ENCODE measurements around the gene CELA1. TPM values are rescaled to one million over a fixed set of nuclear protein-coding genes. Genes with fewer than 3 reads are reported as not detected.
A peak's percentile ranks its signal among the peaks of the same experiment; 100 is the strongest.

The CELA1 gene
- total and polyA plus RNA-seq, 10 of the 15 experiments (the other 5 are each of a cell fraction or from before 2014, with no cell fraction given) = not detected

- no peak for TF ChIP-seq SIX5 (IDR thresholded peaks at IDR 0.05; ENCODE audit: low read depth, low read length, severe bottlenecking)
- peak; percentile 100 for TF ChIP-seq CBFB (IDR thresholded peaks at IDR 0.05; ENCODE audit: low read depth)
- TF ChIP-seq MEF2A (IDR thresholded peaks at IDR 0.05; ENCODE audit: insufficient read depth, low read depth, low read length) = peak; percentile 82
- TF ChIP-seq HDAC2 (IDR thresholded peaks at IDR 0.05) = no peak
- TF ChIP-seq IRF5 (IDR thresholded peaks at IDR 0.05; ENCODE audit: borderline replicate concordance) = no peak
- no peak for TF ChIP-seq RFX5 (IDR thresholded peaks at IDR 0.05; ENCODE audit: low read depth, low read length)
- TF ChIP-seq SIN3A (IDR thresholded peaks at IDR 0.05; ENCODE audit: low read depth, low read length) = no peak
- peak; percentile 99 for TF ChIP-seq SKIL (IDR thresholded peaks at IDR 0.05; ENCODE audit: low read depth, poor library complexity, severe bottlenecking)
- peak; percentile 98 for TF ChIP-seq EED (IDR thresholded peaks at IDR 0.05; ENCODE audit: low read depth)
- peak; percentile 97 for TF ChIP-seq FOXM1 (IDR thresholded peaks at IDR 0.05; ENCODE audit: low read depth, low read length)
- TF ChIP-seq BACH1 (IDR thresholded peaks at IDR 0.05; ENCODE audit: borderline replicate concordance) = peak; percentile 86
- peak; percentile 81; the same call in 2 of the 3 replicates for TF ChIP-seq POU2F2 (IDR thresholded peaks at IDR 0.05; ENCODE audit: borderline replicate concordance, low read depth, low read length)
- TF ChIP-seq ESRRA (IDR thresholded peaks at IDR 0.05; ENCODE audit: low read length) = no peak
- no peak for TF ChIP-seq RAD51 (IDR thresholded peaks at IDR 0.05)
- TF ChIP-seq JUND (IDR thresholded peaks at IDR 0.05; ENCODE audit: low read depth, low read length) = peak; percentile 44; the same call in 1 of the 2 replicates
- TF ChIP-seq EZH2 (IDR thresholded peaks at IDR 0.05; ENCODE audit: borderline replicate concordance, control insufficient read depth, low read depth, low read length) = no peak
- no peak for TF ChIP-seq RAD21 (IDR thresholded peaks at IDR 0.05; ENCODE audit: insufficient read depth, low read depth, low read length)
- TF ChIP-seq CEBPZ (IDR thresholded peaks at IDR 0.05; ENCODE audit: low read depth, low read length) = no peak
- no peak for TF ChIP-seq STAT1 (conservative IDR thresholded peaks at IDR 0.05)
- peak; percentile 55; the same call in 1 of the 2 replicates for TF ChIP-seq FOXK2 (IDR thresholded peaks at IDR 0.05)
- TF ChIP-seq NBN (IDR thresholded peaks at IDR 0.05) = peak; percentile 95
- peak in 1 of 2 experiments; percentile 98; a peak in 2 of 4 replicates for TF ChIP-seq CEBPB (IDR thresholded peaks at IDR 0.05; ENCODE audit: borderline replicate concordance in 1 of 2, low read depth in 2 of 2, low read length in 2 of 2)
- peak; percentile 98 for TF ChIP-seq ATF2 (IDR thresholded peaks at IDR 0.05; ENCODE audit: low read length)
These were observed 22.4 kb upstream of the CELA1 start (continued) for GRCh38 chr12:51368640-51369517.
